H4 (cell line): Measurements from ENCODE around the gene RNF125. TPM values are rescaled to one million over a fixed set of nuclear protein-coding genes. Genes with fewer than 3 reads are reported as not detected.
"Not testable (repeated sequence)": the region's sequence is repeated elsewhere in the genome, so short reads cannot be mapped to it uniquely, and the experiment has no call there.

Experiments used
- DNase-seq: peaks from one replicate; pipeline ENCODE4 v3.0.0-alpha.2; 2015; ENCODE audit warnings: low spot score
- total RNA-seq: library from RNA; depleted of rRNA; stranded (reverse); fragments of >200 nt; shearing (Covaris generic); gene quantifications from 2 replicates; pipeline ENCODE4 v1.2.3, GENCODE V29; 2014; rRNA removed

The RNF125 gene
- total RNA-seq = 0.25 and 0.29 TPM in 2 replicates

GRCh38 chr18:32018331-32019250, at the start of gene RNF125:
RNF125 (plus strand) TSS chr18:32018825; CDS start chr18:32018864, 39 bp downstream.
- DNase-seq = peak; percentile 27

GRCh38 chr18:31970617-31971016, 48.0 kb upstream of the RNF125 start:
- DNase-seq = no peak

GRCh38 chr18:31973929-31974546, 44.6 kb upstream of the RNF125 start:
- no peak for DNase-seq

GRCh38 chr18:31976242-31976641, 42.4 kb upstream of the RNF125 start:
- no peak for DNase-seq

- DNase-seq = peak; percentile 15
Measured at GRCh38 chr18:31977270-31977872, 41.3 kb upstream of the RNF125 start.

- DNase-seq = no peak
Measured at GRCh38 chr18:31978616-31979015, 40.0 kb upstream of the RNF125 start.

- DNase-seq = no peak
Measured at GRCh38 chr18:31979714-31980113, 38.9 kb upstream of the RNF125 start.

GRCh38 chr18:31980863-31981262, 37.8 kb upstream of the RNF125 start:
- no peak for DNase-seq

GRCh38 chr18:31983020-31983419, 35.6 kb upstream of the RNF125 start:
- no peak for DNase-seq

- DNase-seq = no peak
Measured at GRCh38 chr18:31983976-31984375, 34.6 kb upstream of the RNF125 start.

GRCh38 chr18:31990823-31991222, 27.8 kb upstream of the RNF125 start:
- no peak for DNase-seq

- DNase-seq = no peak
Measured at GRCh38 chr18:31996007-31996406, 22.6 kb upstream of the RNF125 start.

- DNase-seq = no peak
Measured at GRCh38 chr18:31998880-31999412, 19.7 kb upstream of the RNF125 start.

GRCh38 chr18:32001141-32001540, 17.5 kb upstream of the RNF125 start:
- DNase-seq = not testable (repeated sequence)

GRCh38 chr18:32003822-32004221, 14.8 kb upstream of the RNF125 start:
- not testable (repeated sequence) for DNase-seq

GRCh38 chr18:32010124-32010721, 8.4 kb upstream of the RNF125 start:
- no peak for DNase-seq

- no peak for DNase-seq
Measured at GRCh38 chr18:32011193-32011592, 7.4 kb upstream of the RNF125 start.

- DNase-seq = no peak
Measured at GRCh38 chr18:32019251-32019948, 775 bp downstream of the RNF125 start.

GRCh38 chr18:32019949-32020625, 1.5 kb downstream of the RNF125 start:
- not testable (repeated sequence) for DNase-seq

GRCh38 chr18:32021756-32022564, 3.3 kb downstream of the RNF125 start:
- no peak for DNase-seq
